Loucy (cell line): ENCODE measurements around the gene PTGER3.

Source experiments
- H2AFZ ChIP-seq: fragments of 200-600 bp; sonication (generic); 2 replicates; pipeline ENCODE4 v1.6.0; 2016; ENCODE audit warnings: antibody characterized with exemption, mild to moderate bottlenecking, low read length, moderate library complexity
- H3F3A ChIP-seq: fragments of 200-600 bp; 2 replicates; pipeline ENCODE4 v1.6.0; 2016; ENCODE audit warnings: antibody characterized with exemption, low read depth, mild to moderate bottlenecking
- H3K27me3 ChIP-seq: fragments of 200-600 bp; sonication (generic); 2 replicates; pipeline ENCODE4 v1.6.1; 2014; ENCODE audit warnings: low read length, mild to moderate bottlenecking; ENCODE audit not compliant: insufficient read depth, poor library complexity, severe bottlenecking
- H3K36me3 ChIP-seq: fragments of 200-600 bp; sonication (generic); 2 replicates; pipeline ENCODE4 v1.6.1; 2016; ENCODE audit warnings: low read length; ENCODE audit not compliant: insufficient read depth
- H3K4me1 ChIP-seq: fragments of 200-600 bp; sonication (generic); 2 replicates; pipeline ENCODE4 v1.5.1; 2014; ENCODE audit warnings: low read length, mild to moderate bottlenecking; ENCODE audit not compliant: insufficient read depth, poor library complexity, severe bottlenecking
- H3K4me2 ChIP-seq: fragments of 200-600 bp; sonication (generic); 2 replicates; pipeline ENCODE4 v1.6.0; 2014; ENCODE audit warnings: antibody characterized with exemption, low read length, low read depth, mild to moderate bottlenecking; ENCODE audit not compliant: poor library complexity, severe bottlenecking
- H3K4me3 ChIP-seq: fragments of 200-600 bp; sonication (generic); 2 replicates; pipeline ENCODE4 v1.5.1; 2014; ENCODE audit warnings: low read length, mild to moderate bottlenecking, mixed read lengths; ENCODE audit not compliant: poor library complexity, severe bottlenecking
- H3K79me2 ChIP-seq: fragments of 200-600 bp; sonication (generic); 2 replicates; pipeline ENCODE4 v1.6.1; 2014; ENCODE audit warnings: low read length; ENCODE audit not compliant: insufficient read depth
- H3K9ac ChIP-seq: fragments of 200-600 bp; sonication (generic); 2 replicates; pipeline ENCODE4 v1.6.0; 2014; ENCODE audit warnings: mild to moderate bottlenecking, low read depth, low read length, moderate library complexity; ENCODE audit not compliant: poor library complexity, severe bottlenecking
- H3K9me2 ChIP-seq: fragments of 200-600 bp; sonication (generic); replicated peaks from 2 replicates; pipeline ENCODE4 v1.6.1; 2016; ENCODE audit warnings: low read depth, low read length, mixed read lengths
- H3K9me3 ChIP-seq: fragments of 200-600 bp; sonication (generic); 2 replicates; pipeline ENCODE4 v1.6.1; 2014; ENCODE audit warnings: mild to moderate bottlenecking, antibody characterized with exemption, low read length, low read depth; ENCODE audit not compliant: insufficient read depth
- H4K20me1 ChIP-seq: fragments of 200-600 bp; sonication (generic); 2 replicates; pipeline ENCODE4 v1.6.0; 2014; ENCODE audit warnings: antibody characterized with exemption, low read length, mild to moderate bottlenecking; ENCODE audit not compliant: insufficient read depth, poor library complexity, severe bottlenecking
- CTCF ChIP-seq: fragments of 200-600 bp; sonication (generic); conservative IDR thresholded peaks from 2 replicates; pipeline ENCODE4 v1.5.1; 2014; ENCODE audit warnings: mild to moderate bottlenecking, antibody characterized with exemption, low read length
- EZH2phosphoT487 ChIP-seq: fragments of 200-600 bp; IDR thresholded peaks from 2 replicates; pipeline ENCODE4 v1.6.1; 2018; ENCODE audit warnings: antibody characterized with exemption, mild to moderate bottlenecking, moderate library complexity, borderline replicate concordance

The PTGER3 gene

GRCh38 chr1:70993798-70994197, 53.8 kb downstream of the PTGER3 start:
- Histone ChIP-seq H3K4me1 (peaks cover 21% of the 10 kb centered on the region), H3K36me3 (no peaks in the 10 kb centered on the region), H2AFZ (no peak overlapping the region), H3K27me3 (no peaks in the 10 kb centered on the region), H3K9ac (no peak overlapping the region), H3F3A (no peaks in the 10 kb centered on the region; the same call in 1 of the 2 replicates), H3K79me2 (no peaks in the 10 kb centered on the region), H3K9me3 (no peaks in the 10 kb centered on the region), H4K20me1 (no peaks in the 10 kb centered on the region), H3K4me3 (peak overlapping the region; percentile 44), H3K4me2 (peak overlapping the region; percentile 51), H3K9me2 (no peaks in the 10 kb centered on the region)
- TF ChIP-seq EZH2phosphoT487: no peak
- TF ChIP-seq CTCF: no peak

- H3K79me2 ChIP-seq: no peaks in the 10 kb centered on the region
- no peak overlapping the region for H3K4me3 ChIP-seq
- no peaks in the 10 kb centered on the region for H3K9me2 ChIP-seq
- H3K27me3 ChIP-seq: no peaks in the 10 kb centered on the region
- H3K36me3 ChIP-seq: no peaks in the 10 kb centered on the region
- H3K9me3 ChIP-seq: no peaks in the 10 kb centered on the region
- no peaks in the 10 kb centered on the region; the same call in 1 of the 2 replicates for H3F3A ChIP-seq
- no peak overlapping the region for H2AFZ ChIP-seq
- no peaks in the 10 kb centered on the region for H4K20me1 ChIP-seq
- TF ChIP-seq CTCF (no peak), EZH2phosphoT487 (no peak)
- no peak overlapping the region for H3K4me2 ChIP-seq
- no peak overlapping the region for H3K9ac ChIP-seq
- H3K4me1 ChIP-seq: peaks cover 21% of the 10 kb centered on the region
Observed at GRCh38 chr1:70992521-70992920, 55.1 kb downstream of the PTGER3 start.

DNA sequence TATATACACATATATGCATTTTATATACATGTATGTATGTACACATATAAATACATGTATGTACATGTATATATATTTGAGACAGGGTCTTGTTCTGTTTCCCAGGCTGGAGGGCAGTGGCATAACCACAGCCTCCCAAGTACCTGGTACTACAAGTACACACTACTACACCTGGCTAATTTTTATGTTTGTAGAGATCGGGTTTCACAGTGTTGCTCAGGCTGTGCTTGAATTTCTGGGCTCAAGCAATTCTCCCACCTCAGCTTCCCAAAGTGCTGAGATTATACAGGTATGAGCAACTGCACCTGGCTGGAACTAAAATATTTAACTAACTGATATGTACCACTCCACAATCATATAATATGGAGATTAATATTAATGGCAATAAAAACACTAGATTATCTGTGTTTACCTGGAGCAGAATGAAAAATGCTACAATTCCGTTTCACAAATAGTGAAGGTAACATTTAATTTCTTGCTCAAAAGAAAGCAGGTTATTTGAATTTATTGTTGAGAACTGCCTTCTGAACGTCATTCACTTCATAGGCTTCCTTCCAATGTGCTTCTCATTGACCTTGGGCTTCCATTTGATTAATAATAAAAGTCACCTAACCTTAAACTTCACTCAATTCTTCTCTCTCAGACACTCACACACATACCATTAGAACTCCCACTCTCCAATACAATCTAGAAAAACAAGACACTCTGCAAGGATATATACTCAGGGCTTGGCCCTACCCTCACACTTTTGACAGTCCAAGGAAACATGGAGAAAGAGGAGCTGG, 57.0 kb downstream of the PTGER3 start:
- H3K36me3 ChIP-seq: no peaks in the 10 kb centered on the region
- no peaks in the 10 kb centered on the region; the same call in 1 of the 2 replicates for H3F3A ChIP-seq
- H3K4me3 ChIP-seq: no peak overlapping the region
- H3K9ac ChIP-seq: no peak overlapping the region
- H4K20me1 ChIP-seq: no peaks in the 10 kb centered on the region
- no peak overlapping the region for H2AFZ ChIP-seq
- H3K79me2 ChIP-seq: no peaks in the 10 kb centered on the region
- H3K4me2 ChIP-seq: no peak overlapping the region
- no peaks in the 10 kb centered on the region for H3K27me3 ChIP-seq
- no peaks in the 10 kb centered on the region for H3K9me3 ChIP-seq
- TF ChIP-seq CTCF: no peak
- TF ChIP-seq EZH2phosphoT487: no peak
- peaks cover 21% of the 10 kb centered on the region for H3K4me1 ChIP-seq
- H3K9me2 ChIP-seq: no peaks in the 10 kb centered on the region
